AG08395 (cell line): ENCODE measurements around the gene CD151.

Experiments
- DNase-seq: peaks from one replicate; pipeline ENCODE4 v3.0.0; 2012; ENCODE audit warnings: mixed read lengths, low spot score

The CD151 gene

DNA sequence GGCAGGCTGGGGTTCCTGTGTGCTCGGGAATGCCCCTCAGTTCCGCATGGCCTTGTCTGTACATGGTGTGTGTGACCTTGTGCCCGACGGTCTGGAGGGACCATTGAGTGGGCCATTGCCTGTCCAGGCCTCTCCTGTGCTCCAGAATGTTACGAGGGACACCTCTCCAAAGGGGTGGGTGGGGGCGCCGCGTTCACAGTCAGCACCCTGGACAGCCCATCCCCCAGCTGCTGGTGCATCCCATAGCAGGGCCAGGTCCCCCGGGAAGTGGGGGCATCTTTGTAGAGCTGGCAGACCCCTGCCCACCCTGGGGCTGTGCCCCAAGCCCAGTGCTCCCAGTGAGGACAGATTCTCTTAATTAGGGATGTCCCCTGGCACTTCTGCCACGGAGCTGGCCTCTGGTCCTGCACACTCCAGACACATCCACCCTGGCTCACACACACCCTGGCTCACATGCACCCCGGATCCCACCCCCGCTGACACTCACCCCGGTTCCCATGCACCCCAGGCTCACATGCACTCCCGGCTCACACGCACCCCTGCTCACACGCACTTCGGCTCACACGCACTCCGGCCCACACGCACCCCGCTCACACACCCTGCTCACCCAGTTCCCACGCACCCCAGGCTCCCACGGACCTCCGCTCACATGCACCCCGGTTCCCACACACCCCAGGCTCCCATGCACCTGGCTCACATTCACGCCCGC, 25.5 kb downstream of the CD151 start:
- DNase-seq: no peak

DNA sequence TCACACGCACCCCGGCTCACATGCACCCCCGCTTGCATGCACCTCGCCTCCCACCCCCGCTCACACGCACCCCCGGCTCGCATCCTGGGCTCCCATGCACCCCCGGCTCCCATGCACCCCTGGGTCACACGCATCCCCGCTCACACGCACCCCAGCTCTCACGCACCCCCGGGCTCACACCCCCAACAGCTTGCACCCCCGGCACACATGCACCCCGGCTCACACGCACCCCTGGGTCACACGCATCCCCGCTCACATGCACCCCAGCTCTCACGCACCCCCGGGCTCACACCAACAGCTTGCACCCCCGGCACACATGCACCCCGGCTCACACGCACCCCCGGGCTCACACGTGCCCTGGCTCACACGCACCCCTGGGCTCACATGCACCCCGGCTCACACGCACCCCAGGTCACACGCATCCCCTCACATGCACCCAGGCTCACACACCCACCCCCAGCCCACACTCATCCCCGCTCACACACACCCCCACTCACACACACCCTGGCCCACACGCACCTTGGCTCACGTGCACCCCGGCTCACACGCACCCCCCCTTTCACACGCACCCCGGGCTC, 26.1 kb downstream of the CD151 start:
- DNase-seq: no peak

DNA sequence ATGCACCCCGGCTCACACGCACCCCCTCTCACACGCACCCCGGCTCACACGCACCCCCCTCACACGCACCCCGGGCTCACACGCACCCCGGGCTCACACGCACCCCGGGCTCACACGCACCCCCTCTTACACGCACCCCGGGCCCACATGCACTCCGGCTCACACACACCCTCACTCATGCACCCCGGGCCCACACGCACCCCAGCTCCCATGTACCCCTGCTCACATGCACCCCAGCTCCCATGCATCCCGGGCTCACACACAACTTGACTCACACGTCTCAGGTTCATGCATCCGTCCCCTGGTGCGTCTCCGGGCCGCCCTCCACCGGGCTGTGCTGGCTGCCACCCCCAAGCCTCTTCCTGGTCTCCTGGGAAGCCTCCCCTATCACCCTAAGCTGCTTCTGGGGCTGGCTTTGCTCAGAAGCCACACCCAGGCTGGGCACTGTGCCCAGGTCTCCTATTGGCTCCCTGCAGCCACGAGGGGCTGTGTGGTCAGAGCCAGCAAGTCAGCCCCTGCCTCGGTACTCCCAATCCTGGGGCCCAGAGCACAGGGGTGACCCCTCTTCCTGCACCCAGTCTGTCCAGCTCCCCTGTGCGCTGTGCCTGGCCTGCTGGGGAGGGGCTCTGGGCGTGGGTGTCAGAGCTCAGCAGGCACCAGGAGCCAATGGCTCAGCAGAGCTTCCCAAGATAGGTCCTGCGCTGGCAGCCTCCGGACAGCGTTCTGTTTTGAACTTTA, 26.8 kb downstream of the CD151 start:
- peak; percentile 91 for DNase-seq

GRCh38 chr11:860234-861104, 27.7 kb downstream of the CD151 start:
- DNase-seq: no peak

DNA sequence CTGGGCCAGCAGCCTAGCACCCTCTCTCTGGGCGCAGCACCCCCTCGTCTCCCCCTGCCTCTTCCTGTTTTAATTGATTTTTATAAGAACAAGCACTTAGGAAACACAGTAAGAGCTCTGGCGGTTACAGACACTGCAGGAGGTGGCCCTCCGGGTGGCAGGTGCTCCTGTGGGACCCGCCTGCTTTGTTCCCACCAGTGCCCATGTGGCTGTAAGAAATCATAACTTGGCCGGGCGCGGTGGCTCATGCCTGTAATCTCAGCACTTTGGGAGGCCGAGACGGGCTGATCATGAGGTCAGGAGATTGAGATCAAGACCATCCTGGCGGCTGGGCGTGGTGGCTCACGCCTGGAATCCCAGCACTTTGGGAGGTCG, 28.3 kb downstream of the CD151 start:
- DNase-seq: no peak

- DNase-seq: no peak
Measured at GRCh38 chr11:862081-862661, 29.4 kb downstream of the CD151 start.

DNA sequence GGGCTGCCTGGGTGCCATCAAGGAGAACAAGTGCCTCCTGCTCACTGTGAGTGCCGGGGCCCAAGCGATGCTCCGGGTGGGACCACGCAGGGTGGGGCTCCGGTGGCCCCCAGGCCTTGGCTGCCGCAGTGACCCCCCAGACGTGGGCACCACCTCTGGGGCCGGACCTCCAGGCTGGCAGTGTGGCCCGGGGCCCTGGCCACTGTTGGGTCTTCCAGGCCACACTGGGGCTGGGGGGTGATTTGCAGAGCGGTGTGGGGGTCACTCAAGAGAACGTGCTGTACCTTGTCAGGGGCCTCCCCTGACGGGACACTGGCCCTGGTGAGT, 29.9 kb downstream of the CD151 start:
- no peak for DNase-seq

GRCh38 chr11:863023-863909, 30.5 kb downstream of the CD151 start:
- no peak for DNase-seq

DNA sequence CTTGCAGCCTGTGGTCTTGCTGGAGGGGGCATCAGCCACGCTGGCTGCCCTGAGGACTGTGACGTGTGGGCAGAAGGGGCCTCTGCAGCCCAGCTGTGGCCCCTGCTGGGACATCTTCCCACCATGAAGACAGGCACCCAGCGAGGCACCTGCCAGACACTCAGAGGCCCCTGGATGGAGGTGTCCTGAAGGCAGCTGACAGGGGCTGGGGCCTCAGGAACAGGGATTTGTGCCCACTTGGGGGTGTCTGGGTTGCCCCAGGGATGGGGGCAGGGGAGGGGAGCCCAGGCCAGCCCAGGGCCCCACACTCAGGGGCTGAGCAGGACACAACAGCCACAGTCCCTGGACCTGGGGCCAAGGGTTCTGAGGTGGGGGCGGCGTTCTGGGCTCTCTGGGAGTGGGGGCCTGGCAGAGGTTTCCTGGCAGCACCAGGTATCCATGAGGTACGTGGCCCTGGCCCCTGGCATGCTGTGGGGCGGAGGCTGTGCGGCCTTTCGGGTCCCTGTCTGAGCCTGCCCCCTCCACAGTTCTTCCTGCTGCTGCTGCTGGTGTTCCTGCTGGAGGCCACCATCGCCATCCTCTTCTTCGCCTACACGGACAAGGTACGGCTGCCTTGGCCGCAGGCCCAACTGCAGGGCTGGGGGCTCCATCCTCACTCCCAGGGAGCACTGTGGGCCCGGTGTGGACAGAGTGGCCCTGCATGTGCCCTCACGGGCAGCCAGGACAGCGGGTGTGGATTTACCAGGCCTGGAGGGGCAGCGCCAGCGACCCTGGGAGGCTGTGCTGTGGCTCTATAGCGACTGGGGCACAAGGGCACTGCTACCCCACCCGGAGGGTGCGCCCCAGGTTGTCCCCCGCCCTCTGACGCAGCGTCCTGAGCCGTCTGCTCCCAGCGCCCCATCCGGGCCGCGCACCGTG, 31.4 kb downstream of the CD151 start:
- DNase-seq: no peak

GRCh38 chr11:864898-865297, 32.1 kb downstream of the CD151 start:
- no peak for DNase-seq

DNA sequence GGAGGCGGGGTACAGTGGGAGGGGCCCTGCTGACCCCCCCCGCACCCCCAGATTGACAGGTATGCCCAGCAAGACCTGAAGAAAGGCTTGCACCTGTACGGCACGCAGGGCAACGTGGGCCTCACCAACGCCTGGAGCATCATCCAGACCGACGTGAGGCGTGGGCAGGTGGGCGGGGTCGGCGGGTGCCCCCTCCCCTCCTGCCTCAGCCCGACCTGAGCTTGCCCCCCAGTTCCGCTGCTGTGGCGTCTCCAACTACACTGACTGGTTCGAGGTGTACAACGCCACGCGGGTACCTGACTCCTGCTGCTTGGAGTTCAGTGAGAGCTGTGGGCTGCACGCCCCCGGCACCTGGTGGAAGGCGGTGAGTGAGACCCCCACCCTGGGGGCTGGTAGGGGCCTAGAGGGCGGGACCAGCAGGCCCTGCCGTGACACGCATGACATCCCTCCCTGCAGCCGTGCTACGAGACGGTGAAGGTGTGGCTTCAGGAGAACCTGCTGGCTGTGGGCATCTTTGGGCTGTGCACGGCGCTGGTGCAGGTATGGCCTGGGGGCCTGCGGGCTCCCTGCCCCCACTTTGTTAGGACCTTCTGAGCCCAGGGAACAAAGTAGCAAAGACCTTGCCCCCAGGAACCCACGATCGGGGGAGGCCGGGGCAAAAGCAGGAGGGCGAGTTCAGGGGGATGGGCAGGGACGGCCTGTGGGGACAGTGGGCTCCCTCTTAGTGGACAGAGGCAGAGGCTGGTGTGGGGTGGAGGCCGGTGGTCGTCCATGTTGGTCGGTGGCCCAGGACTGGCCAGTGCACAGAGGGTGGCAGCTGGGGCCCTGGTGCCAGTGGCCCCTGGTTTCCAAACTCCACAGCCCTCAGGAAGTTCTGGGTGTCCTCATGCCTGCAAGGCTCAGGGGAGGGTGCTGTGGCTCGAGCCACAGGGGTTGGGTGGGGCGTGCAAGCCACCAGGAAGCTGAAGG, 33.0 kb downstream of the CD151 start:
- DNase-seq: no peak

DNA sequence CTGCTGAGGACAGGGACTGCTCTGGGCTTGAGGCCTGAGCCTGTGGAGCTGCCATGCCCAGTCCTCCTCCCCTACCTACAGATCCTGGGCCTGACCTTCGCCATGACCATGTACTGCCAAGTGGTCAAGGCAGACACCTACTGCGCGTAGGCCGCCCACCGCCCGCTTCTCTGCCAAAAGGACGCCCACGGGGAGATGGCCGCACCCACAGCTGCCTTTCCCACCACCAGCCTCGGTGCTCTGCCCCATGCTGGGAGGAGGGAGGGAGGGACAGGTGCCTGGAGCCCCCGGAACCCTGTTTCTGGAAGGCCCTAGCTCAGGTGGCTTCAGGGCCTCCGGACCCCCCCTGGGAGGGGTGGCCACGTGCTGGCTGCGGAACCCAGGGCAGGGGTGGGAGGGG, 33.7 kb downstream of the CD151 start:
- DNase-seq: no peak

DNA sequence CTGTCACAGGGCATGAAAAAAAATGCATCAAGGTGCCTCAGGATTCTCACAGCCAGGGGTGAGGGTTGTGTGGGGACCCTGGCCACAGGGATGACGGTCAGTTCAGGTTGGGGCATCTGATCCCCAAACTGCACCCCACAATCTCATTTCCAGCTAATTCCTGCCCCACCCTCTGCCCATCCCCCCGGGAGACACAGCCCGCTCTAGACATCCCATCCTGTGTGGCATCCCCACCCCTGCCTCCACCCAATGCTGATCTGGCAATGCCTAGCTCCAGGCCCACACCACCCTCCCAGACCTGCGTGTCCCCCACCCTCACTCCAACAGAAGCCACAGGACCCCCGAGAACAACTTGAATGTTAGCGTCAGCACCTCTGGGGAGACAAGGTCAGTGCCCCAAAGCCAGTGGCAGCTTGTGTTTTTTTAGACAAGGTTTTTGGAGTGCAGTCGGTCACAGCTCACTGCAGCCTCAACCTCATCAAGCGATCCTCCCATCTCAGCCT, 35.2 kb downstream of the CD151 start:
- DNase-seq: no peak

DNA sequence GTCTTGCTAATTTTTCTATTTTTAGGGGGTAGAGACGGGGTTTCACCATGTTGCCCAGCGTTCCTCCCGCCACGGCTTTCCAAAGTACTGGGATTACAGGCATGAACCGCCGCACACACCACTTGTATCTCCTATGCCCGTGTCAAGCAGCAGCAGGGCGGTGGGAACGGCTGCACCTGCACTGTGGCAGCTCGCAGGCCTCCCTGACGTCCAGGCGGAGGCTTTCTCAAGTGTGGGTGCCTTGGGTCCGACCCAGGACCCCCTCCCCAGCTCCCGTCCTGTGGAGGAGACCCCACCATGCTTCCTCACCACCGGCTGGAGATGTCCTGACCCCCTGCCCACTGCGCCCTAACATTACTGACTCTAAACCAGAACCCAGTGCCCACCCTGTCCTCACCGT, 35.6 kb downstream of the CD151 start:
- DNase-seq: no peak

GRCh38 chr11:868802-869201, 36.0 kb downstream of the CD151 start:
- DNase-seq: no peak

GRCh38 chr11:869399-870126, 36.8 kb downstream of the CD151 start:
- DNase-seq: no peak

GRCh38 chr11:870127-870413, 37.3 kb downstream of the CD151 start:
- DNase-seq: no peak

- no peak for DNase-seq
Measured at GRCh38 chr11:870418-870817, 37.7 kb downstream of the CD151 start.
